Tibial nerve (tissue), 4 donors: ENCODE measurements around the gene ZNF138. TPM values are rescaled to one million over a fixed set of nuclear protein-coding genes. Genes with fewer than 3 reads are reported as not detected.

ENCODE experiments used
- DNase-seq, 2 donors: peaks; one replicate each; pipeline ENCODE4 v3.0.0-alpha.2; 2019; ENCODE audit warnings: low spot score in 2 of 2
- H3K27ac ChIP-seq, 4 donors: fragments of 200-600 bp; sonication (generic) in 3 of 4; one replicate each; pipeline ENCODE4 v1.5.1; 2017 to 2019; ENCODE audit warnings: mild to moderate bottlenecking in 1 of 4
- H3K27me3 ChIP-seq, 2 donors: fragments of 200-600 bp; sonication (generic) in 1 of 2; one replicate each; pipeline versions ENCODE4 v1.5.1 to v1.6.0; 2017 to 2019
- H3K36me3 ChIP-seq, 3 donors: fragments of 200-600 bp; sonication (generic); one replicate each; pipeline ENCODE4 v1.5.1; 2018 to 2019
- H3K4me1 ChIP-seq, 4 donors: fragments of 200-600 bp; sonication (generic) in 3 of 4; one replicate each; pipeline ENCODE4 v1.5.1; 2017 to 2019
- H3K4me3 ChIP-seq, 4 donors: fragments of 200-600 bp; sonication (generic) in 3 of 4; one replicate each; pipeline ENCODE4 v1.5.1; 2017 to 2019; ENCODE audit warnings: mild to moderate bottlenecking in 1 of 4, moderate library complexity in 1 of 4
- H3K9me3 ChIP-seq, 4 donors: fragments of 200-600 bp; sonication (generic) in 3 of 4; one replicate each; pipeline ENCODE4 v1.5.1; 2017 to 2019
- CTCF ChIP-seq, 5 experiments: fragments of 200-600 bp in 3 of 5; fragments of 450-650 bp in 2 of 5; sonication (generic) in 3 of 5; IDR thresholded peaks; one replicate each; pipeline ENCODE4 v1.5.1; 2016 to 2019; ENCODE audit warnings: antibody characterized with exemption in 5 of 5, mild to moderate bottlenecking in 3 of 5, moderate library complexity in 2 of 5
- EP300 ChIP-seq, 2 donors: sonication (generic); formaldehyde crosslinking; IDR thresholded peaks; one replicate each; pipeline ENCODE4 v1.6.1; 2017; ENCODE audit warnings: antibody characterized with exemption in 2 of 2, mild to moderate bottlenecking in 1 of 2
- POLR2A ChIP-seq, 2 donors: fragments of 450-650 bp; IDR thresholded peaks; one replicate each; pipeline ENCODE4 v1.6.1; 2017; ENCODE audit warnings: antibody characterized with exemption in 2 of 2, mild to moderate bottlenecking in 2 of 2, moderate library complexity in 2 of 2
- WGBS, 2 donors: methylation state at CpG; one replicate each; pipeline ENCODE4 v1.1.5; 2018; 5-methylcytosine and 5-hydroxymethylcytosine counted together
- total RNA-seq, 4 donors: library from RNA; depleted of rRNA; stranded (reverse); fragments of >200 nt; gene quantifications; one replicate each; pipeline ENCODE4 v1.1.0, GENCODE V29; 2016

ZNF138 gene
- total RNA-seq, 4 donors from 2014 or later, result 9.9 to 14.7 (median 13.3) TPM

- H3K36me3 ChIP-seq, result no peaks in the 10 kb centered on the region
- H3K4me1 ChIP-seq, result no peaks in the 10 kb centered on the region
- no peak for TF ChIP-seq POLR2A (IDR thresholded peaks at IDR 0.05)
- H3K27me3 ChIP-seq, result no peaks in the 10 kb centered on the region
- no peak for DNase-seq
- no peak overlapping the region for H3K27ac ChIP-seq
- 76 to 82% methylated on average over 14 of the region's 14 CpGs for WGBS, 2 donors
- no peaks in the 10 kb centered on the region for H3K9me3 ChIP-seq
- H3K4me3 ChIP-seq, result no peak overlapping the region
These were observed 44.5 kb downstream of the ZNF138 start for GRCh38 chr7:64838691-64839090.

GRCh38 chr7:64839910-64840309, 45.7 kb downstream of the ZNF138 start:
- Histone ChIP-seq H3K4me1 (no peaks in the 10 kb centered on the region), H3K9me3 (no peaks in the 10 kb centered on the region), H3K4me3 (no peak overlapping the region), H3K36me3 (no peaks in the 10 kb centered on the region), H3K27me3 (no peaks in the 10 kb centered on the region), H3K27ac (no peak overlapping the region)
- no peak for TF ChIP-seq EP300 (IDR thresholded peaks at IDR 0.05)
- TF ChIP-seq POLR2A (IDR thresholded peaks at IDR 0.05), result no peak
- no peak for TF ChIP-seq CTCF (IDR thresholded peaks at IDR 0.05)
- 95% methylated on average over 16 of the region's 16 CpGs for WGBS, 2 donors
- DNase-seq, result no peak

- Histone ChIP-seq H3K36me3 (no peaks in the 10 kb centered on the region), H3K4me3 (no peak overlapping the region), H3K4me1 (no peaks in the 10 kb centered on the region), H3K27me3 (no peaks in the 10 kb centered on the region), H3K9me3 (no peaks in the 10 kb centered on the region), H3K27ac (no peak overlapping the region)
- 58 to 64% methylated on average over 5 of the region's 5 CpGs for WGBS, 2 donors
- TF ChIP-seq EP300 (IDR thresholded peaks at IDR 0.05), result no peak
- TF ChIP-seq POLR2A (IDR thresholded peaks at IDR 0.05), result no peak
- no peak for TF ChIP-seq CTCF (IDR thresholded peaks at IDR 0.05)
- DNase-seq, result no peak
These were observed 55.2 kb downstream of the ZNF138 start for GRCh38 chr7:64849250-64849923.

- no peak overlapping the region for H3K4me3 ChIP-seq
- H3K27me3 ChIP-seq, result no peaks in the 10 kb centered on the region
- no peak for TF ChIP-seq POLR2A (IDR thresholded peaks at IDR 0.05)
- no peak for TF ChIP-seq EP300 (IDR thresholded peaks at IDR 0.05)
- no peak for TF ChIP-seq CTCF (IDR thresholded peaks at IDR 0.05)
- no peaks in the 10 kb centered on the region for H3K36me3 ChIP-seq
- no peak for DNase-seq
- no peaks in the 10 kb centered on the region for H3K9me3 ChIP-seq
- no peaks in the 10 kb centered on the region for H3K4me1 ChIP-seq
- WGBS, 2 donors, result 66 to 82% methylated on average over 7 of the region's 7 CpGs
- no peak overlapping the region for H3K27ac ChIP-seq
These were observed 55.8 kb downstream of the ZNF138 start for GRCh38 chr7:64849924-64850499.

- no peak overlapping the region for H3K4me3 ChIP-seq
- no peak overlapping the region for H3K27ac ChIP-seq
- no peaks in the 10 kb centered on the region for H3K36me3 ChIP-seq
- H3K9me3 ChIP-seq, result no peaks in the 10 kb centered on the region
- no peak for DNase-seq
- TF ChIP-seq CTCF (IDR thresholded peaks at IDR 0.05) (no peak), EP300 (IDR thresholded peaks at IDR 0.05) (no peak), POLR2A (IDR thresholded peaks at IDR 0.05) (no peak)
- H3K4me1 ChIP-seq, result no peaks in the 10 kb centered on the region
- WGBS, 2 donors, result 62 to 76% methylated on average over 4 of the region's 4 CpGs
- no peaks in the 10 kb centered on the region for H3K27me3 ChIP-seq
These were observed 59.5 kb downstream of the ZNF138 start for GRCh38 chr7:64853679-64854078.
